ENCODE results near the gene TBATA. TPM values are rescaled to one million over a fixed set of nuclear protein-coding genes. Genes with fewer than 3 reads are reported as not detected.

TBATA gene
- total and polyA plus RNA-seq, 2 of the 8 experiments (the other 6 are each of a cell fraction or from before 2014, with no cell fraction given) = not detected

DNA sequence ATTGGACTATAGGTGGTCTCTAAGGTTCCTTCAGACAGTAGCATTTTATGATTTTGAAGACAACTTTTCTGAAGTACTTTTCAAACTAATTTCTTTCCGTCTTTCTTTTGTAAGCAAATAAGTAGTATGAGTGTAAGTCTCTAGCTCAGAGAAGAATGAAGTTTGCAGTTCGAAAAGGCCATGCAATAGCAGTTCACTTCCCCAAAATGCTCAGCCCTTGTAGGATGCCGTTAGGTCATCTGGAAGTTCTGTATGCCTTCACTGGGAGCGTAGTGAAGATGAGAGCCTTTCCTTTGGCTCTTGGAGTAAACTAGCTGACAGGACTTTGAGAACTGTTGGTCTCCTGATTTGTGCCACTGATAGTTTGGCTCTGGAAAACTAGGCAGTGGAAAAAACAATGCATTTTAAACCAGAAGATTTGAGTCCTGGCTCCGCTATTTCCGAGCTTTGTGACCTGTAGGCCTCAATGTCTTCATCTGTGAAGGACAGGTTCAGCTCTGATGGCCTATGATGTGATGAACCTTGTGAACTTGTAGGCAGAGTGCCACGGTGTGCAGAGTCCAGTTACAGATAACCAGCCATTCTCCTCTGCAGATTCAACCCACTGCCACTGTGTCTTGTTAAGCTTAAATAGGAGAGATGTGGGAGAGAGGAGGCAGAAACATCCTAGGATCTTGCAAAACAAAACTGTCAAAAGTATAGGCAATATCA is 49.4 kb upstream of the TBATA start (continued):
- TF ChIP-seq CHD7 (IDR thresholded peaks at IDR 0.05; ENCODE audit: insufficient replicate concordance, low read length) = no peak
- no peak for TF ChIP-seq JUND (IDR thresholded peaks at IDR 0.05; ENCODE audit: low read length)
- no peak for TF ChIP-seq MAX (IDR thresholded peaks at IDR 0.05)
- no peak for TF ChIP-seq SRF (IDR thresholded peaks at IDR 0.05; ENCODE audit: low read depth, low read length)
- TF ChIP-seq ASH2L (IDR thresholded peaks at IDR 0.05; ENCODE audit: low read length) = no peak
- no peak for TF ChIP-seq SP2 (IDR thresholded peaks at IDR 0.05; ENCODE audit: low read length)
- TF ChIP-seq CBX8 (IDR thresholded peaks at IDR 0.05; ENCODE audit: borderline replicate concordance, low read depth, low read length) = no peak
- no peak for TF ChIP-seq RFX5 (IDR thresholded peaks at IDR 0.05; ENCODE audit: borderline replicate concordance, low read depth, low read length)
- TF ChIP-seq PHF8 (conservative IDR thresholded peaks at IDR 0.05; ENCODE audit: low read depth, low read length) = no peak
- TF ChIP-seq GTF2F1 (IDR thresholded peaks at IDR 0.05; ENCODE audit: borderline replicate concordance, low read depth, low read length) = no peak

Data from H1 (cell line).